ENCODE results near the gene LDLRAD4.

LDLRAD4 gene

GRCh38 chr18:13643261-13643751, 424.7 kb downstream of the LDLRAD4 start:
- TF ChIP-seq CTCF (conservative IDR thresholded peaks at IDR 0.05; ENCODE audit: low read depth, low read length) = no peak
- no peak overlapping the region for H3K4me2 ChIP-seq
- H4K20me1 ChIP-seq (ENCODE audit: insufficient read depth) = no peaks in the 10 kb centered on the region
- no peaks in the 10 kb centered on the region for H3K79me2 ChIP-seq (ENCODE audit: insufficient read depth, low read depth)
- no peak overlapping the region for H3K9ac ChIP-seq
- H2AFZ ChIP-seq (ENCODE audit: low read depth) = no peak overlapping the region
- H3K27ac ChIP-seq = no peak overlapping the region
- no peak overlapping the region for H3K4me3 ChIP-seq (IDR thresholded peaks at IDR 0.05; ENCODE audit: insufficient read depth, low read depth, low read length)
- no peaks in the 10 kb centered on the region for H3K4me1 ChIP-seq (ENCODE audit: low read depth, poor library complexity, severe bottlenecking)
- H3K27me3 ChIP-seq (ENCODE audit: insufficient read depth, low read depth) = no peaks in the 10 kb centered on the region
- no peaks in the 10 kb centered on the region for H3K36me3 ChIP-seq (ENCODE audit: insufficient read depth)

DNA sequence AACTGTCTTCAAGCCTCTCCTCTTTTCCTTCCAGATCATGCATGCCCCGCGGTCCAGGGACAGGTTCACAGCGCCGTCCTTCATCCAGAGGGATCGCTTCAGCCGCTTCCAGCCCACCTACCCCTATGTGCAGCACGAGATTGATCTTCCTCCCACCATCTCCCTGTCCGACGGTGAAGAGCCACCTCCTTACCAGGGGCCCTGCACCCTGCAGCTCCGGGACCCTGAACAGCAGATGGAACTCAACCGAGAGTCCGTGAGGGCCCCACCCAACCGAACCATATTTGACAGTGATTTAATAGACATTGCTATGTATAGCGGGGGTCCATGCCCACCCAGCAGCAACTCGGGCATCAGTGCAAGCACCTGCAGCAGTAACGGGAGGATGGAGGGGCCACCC, 426.5 kb downstream of the LDLRAD4 start:
- no peak overlapping the region for H3K9ac ChIP-seq
- no peak for TF ChIP-seq CTCF (conservative IDR thresholded peaks at IDR 0.05; ENCODE audit: low read depth, low read length)
- H3K4me2 ChIP-seq = no peak overlapping the region
- H4K20me1 ChIP-seq (ENCODE audit: insufficient read depth) = no peaks in the 10 kb centered on the region
- no peak overlapping the region for H3K4me3 ChIP-seq (IDR thresholded peaks at IDR 0.05; ENCODE audit: insufficient read depth, low read depth, low read length)
- no peaks in the 10 kb centered on the region for H3K27me3 ChIP-seq (ENCODE audit: insufficient read depth, low read depth)
- no peaks in the 10 kb centered on the region for H3K79me2 ChIP-seq (ENCODE audit: insufficient read depth, low read depth)
- no peak overlapping the region for H3K27ac ChIP-seq
- no peaks in the 10 kb centered on the region for H3K4me1 ChIP-seq (ENCODE audit: low read depth, poor library complexity, severe bottlenecking)
- H2AFZ ChIP-seq (ENCODE audit: low read depth) = no peak overlapping the region
- H3K36me3 ChIP-seq (ENCODE audit: insufficient read depth) = no peaks in the 10 kb centered on the region

GRCh38 chr18:13646633-13647032, 428.1 kb downstream of the LDLRAD4 start:
- no peaks in the 10 kb centered on the region for H4K20me1 ChIP-seq (ENCODE audit: insufficient read depth)
- no peak for TF ChIP-seq CTCF (conservative IDR thresholded peaks at IDR 0.05; ENCODE audit: low read depth, low read length)
- H3K9ac ChIP-seq = no peak overlapping the region
- no peak overlapping the region for H3K4me2 ChIP-seq
- H3K4me1 ChIP-seq (ENCODE audit: low read depth, poor library complexity, severe bottlenecking) = no peaks in the 10 kb centered on the region
- H3K79me2 ChIP-seq (ENCODE audit: insufficient read depth, low read depth) = no peaks in the 10 kb centered on the region
- no peak overlapping the region for H3K4me3 ChIP-seq (IDR thresholded peaks at IDR 0.05; ENCODE audit: insufficient read depth, low read depth, low read length)
- H2AFZ ChIP-seq (ENCODE audit: low read depth) = no peak overlapping the region
- no peaks in the 10 kb centered on the region for H3K36me3 ChIP-seq (ENCODE audit: insufficient read depth)
- H3K27me3 ChIP-seq (ENCODE audit: insufficient read depth, low read depth) = no peaks in the 10 kb centered on the region
- no peak overlapping the region for H3K27ac ChIP-seq

DNA sequence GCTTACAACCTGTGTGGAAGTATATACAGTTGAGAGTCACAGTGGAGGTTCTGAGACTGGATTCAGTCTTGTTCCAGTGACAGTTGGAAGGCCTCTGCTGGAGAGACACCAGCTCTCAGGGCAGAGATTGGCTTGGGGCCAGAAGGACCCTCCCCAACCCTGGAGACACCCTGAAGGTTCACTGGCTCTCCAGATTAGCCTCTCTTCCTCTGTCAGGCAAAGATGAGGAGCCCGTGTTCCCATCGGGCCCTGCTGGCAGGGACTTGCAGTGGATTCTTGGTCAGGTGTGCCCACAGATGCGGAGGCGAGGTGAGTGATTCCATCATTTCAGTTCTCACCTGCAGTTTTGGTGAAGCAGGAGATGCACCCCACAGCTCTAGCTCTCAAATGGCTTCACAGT, 429.2 kb downstream of the LDLRAD4 start:
- Histone ChIP-seq H3K9ac (no peak overlapping the region), H3K36me3 (ENCODE audit: insufficient read depth) (no peaks in the 10 kb centered on the region), H3K4me3 (IDR thresholded peaks at IDR 0.05; ENCODE audit: insufficient read depth, low read depth, low read length) (no peak overlapping the region), H2AFZ (ENCODE audit: low read depth) (no peak overlapping the region), H3K27ac (no peak overlapping the region), H3K27me3 (ENCODE audit: insufficient read depth, low read depth) (no peaks in the 10 kb centered on the region), H4K20me1 (ENCODE audit: insufficient read depth) (no peaks in the 10 kb centered on the region), H3K4me1 (ENCODE audit: low read depth, poor library complexity, severe bottlenecking) (no peaks in the 10 kb centered on the region), H3K4me2 (no peak overlapping the region), H3K79me2 (ENCODE audit: insufficient read depth, low read depth) (no peaks in the 10 kb centered on the region)
- TF ChIP-seq CTCF (conservative IDR thresholded peaks at IDR 0.05; ENCODE audit: low read depth, low read length) = no peak
